ENCODE measurements around the gene C6orf163.

The C6orf163 gene

DNA sequence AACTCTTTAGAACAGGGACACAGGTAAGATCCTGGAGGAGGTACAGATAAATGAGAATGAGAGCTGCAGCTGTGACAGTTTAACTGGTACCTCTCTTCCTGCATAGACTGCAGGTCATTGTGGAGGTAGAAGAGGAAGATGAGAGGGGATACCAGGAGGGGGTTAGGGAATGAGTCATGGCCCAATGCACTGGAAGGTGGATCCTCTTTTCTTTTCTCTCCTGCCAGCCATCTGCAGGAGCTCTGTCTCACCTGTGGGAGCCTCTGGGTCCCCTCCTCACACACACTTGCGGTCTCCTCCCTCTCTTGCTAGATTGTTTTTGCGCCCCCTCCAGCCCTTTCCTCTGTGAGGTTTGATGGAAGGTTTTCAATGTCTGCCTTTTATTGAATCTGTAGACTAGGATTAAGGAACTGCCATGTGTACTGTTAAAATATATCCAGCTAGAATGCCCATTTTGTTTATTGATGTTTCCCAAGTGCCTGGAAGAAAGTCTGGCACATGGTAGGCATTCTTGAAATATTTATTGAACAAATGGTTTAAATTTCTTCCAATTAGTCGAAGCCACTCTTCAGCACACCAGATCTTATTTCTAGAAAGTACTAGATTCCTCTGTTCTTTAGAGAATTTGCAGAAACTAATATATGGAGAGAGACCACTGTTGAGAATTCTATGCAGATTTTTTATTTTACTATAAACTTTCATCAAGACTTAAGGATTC, 13.0 kb downstream of the C6orf163 start:
- no peak for DNase-seq

DNA sequence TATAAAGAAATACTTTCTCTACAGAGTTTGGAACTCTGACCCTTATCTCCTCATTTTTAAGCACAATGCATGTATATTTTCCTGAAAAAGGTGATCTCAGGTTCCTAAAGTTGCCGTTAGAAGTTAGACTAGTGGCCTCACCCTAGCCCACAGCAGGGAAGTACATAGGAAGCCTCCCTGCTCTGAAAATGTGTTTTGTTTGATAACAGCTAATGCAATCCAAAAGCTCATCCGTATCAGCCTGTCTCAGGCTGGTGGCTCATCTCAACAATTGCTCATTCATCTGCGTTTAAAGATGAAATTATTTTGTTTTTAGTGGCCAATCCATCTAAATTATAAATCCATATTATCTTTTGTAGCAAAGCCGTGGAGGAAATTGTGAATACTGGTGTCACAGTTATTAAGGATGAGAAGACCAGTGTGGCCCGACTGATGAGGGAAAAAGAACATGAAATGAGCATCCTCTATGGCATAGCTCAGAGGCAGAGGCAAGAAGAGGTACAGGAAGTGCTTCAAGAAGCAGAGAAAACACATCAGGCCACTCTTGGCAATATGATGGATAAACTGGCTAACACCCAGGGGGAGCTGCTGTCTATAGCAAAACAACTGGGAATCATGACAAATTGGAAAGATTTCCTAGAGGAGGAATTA, 20.1 kb downstream of the C6orf163 start:
- DNase-seq: no peak

DNA sequence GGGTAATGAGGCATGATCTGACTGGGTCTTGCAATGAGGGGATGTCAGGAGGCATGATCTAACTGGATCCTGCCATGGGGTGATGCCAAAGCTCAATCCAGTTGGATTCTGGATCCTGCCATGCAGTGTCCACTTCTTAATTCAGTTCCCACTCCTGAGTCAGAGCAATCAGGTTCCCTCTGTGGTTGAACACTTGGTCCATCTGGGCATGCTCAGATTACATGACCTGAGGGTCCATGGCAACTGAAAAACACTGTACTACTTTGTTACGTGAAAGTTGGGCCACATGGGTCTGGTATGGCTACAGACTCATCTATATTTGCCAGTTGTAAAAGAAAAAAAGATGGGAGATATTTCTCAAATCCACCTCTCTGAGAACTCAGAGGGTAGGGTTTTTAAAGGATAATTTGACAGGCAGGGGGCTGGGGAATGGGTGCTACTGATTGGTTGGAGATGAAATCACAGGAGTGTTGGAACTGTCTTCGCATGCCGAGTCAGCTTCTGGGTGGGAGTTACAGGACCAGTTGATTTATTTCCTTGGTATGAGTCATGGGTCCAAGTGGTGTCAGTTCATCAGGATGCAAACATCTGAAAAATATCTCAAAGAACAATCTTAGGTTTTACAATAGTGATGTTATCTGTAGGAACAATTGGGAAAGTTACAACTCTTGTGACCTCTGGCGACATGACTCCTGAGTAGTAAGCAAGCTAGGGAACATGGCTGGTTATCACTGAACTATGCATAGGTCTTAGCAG, 21.6 kb downstream of the C6orf163 start:
- no peak for DNase-seq

DNA sequence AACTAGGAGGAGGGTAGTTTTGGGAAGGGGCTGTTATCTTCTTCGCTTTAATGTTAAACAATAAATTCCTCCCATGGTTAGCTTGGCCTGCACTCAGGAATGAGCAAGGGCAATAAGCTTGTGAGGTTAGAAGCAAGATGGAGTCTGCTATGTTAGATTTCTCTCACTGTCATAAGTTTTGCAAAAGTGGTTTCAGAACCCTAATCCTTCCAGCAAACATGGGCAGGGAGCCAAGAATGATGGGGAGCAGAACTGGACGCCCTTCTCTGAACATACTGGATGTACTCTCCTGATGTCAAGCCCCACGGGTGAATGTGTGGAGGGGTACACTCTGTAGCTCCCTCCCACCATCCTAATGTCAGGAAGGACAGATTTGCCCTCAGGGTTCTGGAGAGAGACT, 22.3 kb downstream of the C6orf163 start:
- DNase-seq: no peak

DNA sequence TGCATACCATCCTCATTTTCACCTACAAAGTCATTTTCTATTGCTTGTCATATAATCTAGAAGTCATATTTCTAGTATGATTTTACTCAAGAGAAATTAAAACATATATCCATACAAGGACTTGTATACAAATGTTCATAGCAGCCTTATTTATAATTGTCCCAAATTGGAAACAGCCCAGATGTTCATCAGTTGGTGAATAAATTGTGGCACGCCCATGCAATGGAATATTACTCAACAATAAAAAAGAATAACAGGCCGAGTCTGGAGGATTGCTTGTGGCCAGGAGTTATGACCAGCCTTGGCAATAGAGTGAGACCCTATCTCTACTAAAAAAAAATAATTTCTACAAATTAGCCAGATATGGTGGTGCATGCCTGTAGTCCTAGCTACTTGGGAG, 28.8 kb downstream of the C6orf163 start:
- DNase-seq: no peak

DNA sequence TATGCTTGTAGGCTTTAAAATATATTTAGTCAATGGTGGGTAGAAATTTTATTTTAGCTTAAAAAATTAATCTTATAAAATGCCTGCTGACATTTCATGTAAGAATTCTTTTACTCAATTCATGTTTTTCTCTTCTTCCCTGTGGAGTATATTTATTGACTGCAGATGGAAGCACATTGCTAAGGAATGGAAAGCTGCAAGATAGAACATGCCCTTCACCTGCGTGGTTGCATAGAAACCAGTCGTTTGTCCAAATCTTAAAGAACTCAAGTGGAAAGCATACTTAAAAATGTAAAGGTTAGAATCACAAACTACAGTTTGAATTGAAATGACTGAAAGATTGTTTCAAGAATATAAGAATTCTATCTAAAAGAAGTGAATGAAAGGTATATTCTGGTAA, 30.7 kb downstream of the C6orf163 start:
- DNase-seq: no peak

DNA sequence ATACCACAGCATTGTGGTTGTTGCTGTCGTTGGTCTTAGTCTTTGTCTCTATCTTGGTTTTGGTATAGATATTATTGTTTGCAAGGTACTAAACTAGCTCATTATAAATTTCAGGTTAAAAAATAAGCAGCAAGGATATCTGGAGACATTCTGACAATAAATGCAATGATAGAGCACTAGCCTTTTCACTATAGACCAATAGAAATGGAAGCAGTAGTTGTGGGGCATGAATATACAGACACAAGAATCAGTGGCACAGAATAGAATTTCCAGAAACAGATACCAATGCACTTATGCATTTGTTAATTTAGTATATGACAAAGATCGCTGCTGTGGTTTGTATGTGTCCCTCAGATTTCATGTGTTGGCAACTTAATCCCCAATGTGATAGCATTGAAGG, 32.0 kb downstream of the C6orf163 start:
- DNase-seq: no peak

DNA sequence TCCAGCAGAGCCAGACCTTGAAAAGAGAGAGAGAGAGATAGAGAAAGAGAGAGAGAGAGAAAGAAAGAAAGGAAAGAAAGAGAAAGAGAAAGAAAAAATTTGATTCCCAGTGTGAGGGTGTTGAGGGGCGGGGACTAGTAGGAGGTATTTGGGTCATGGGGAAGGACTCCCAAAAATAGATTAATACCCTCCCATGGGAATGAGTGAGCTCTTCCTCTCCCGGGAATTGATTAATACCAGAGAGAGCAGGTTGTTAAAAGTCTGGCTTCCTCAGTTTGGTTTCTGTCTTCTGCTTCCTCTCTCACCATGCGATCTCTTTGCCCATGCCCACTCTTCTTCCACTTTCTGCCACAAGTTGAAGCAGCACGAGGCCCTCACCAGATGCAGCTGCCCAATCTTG, 34.3 kb downstream of the C6orf163 start:
- peak; percentile 55 for DNase-seq

DNA sequence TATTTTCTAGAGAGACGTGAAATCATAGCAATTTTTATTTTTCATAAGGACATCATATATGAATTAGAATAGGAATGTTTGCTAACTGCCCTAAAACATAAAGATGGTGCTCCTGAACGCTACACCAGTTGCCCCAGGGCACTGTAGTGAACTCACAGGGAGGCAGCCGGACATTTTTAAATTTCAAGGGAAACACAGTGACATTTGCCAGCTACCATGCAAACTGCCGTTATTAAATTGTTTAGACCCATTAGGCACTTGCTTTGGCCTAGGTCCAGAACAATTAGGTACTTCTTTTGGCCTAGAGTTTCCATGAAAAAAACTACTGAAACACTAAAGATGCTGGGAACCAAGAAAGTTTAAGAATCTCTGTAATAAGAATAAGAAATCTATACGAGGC, 38.2 kb downstream of the C6orf163 start:
- DNase-seq: no peak

DNA sequence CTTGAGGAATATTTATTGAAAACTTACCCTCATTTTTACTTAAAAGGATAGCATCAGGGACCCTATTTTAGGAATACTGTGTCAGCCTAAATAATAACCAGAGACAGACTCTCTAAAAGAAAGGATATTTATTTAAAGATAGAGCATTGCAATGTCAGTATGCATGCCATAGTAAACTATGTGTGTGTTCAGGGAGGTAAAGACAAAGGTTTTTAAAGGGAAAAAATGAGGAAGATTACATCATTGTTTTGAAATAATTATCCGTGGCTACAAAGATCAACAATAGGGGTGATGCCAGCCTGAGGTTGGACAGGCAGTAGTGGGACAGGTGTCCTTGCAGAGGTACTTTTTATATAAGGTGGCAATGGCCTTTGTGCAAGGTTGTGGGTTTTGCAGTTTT, 39.4 kb downstream of the C6orf163 start:
- DNase-seq: no peak

DNA sequence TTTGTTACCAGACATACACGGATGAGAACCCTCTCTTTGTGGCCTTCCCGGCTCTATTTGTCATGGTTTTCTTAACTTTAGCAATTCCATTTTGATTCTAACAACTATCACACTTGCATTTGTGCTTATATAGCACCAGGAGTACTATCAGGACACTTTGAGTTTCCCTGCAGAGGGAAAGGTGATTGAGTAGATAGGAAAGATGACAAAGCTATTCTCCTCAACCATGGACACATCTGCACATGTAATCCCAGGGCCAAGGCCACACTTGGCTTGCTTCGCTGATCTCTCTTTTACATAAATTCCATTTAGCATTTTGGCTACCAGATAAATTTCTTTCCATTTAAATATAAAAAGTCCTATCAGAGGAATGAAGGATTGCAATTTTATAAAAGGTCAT, 39.8 kb downstream of the C6orf163 start:
- no peak for DNase-seq

DNA sequence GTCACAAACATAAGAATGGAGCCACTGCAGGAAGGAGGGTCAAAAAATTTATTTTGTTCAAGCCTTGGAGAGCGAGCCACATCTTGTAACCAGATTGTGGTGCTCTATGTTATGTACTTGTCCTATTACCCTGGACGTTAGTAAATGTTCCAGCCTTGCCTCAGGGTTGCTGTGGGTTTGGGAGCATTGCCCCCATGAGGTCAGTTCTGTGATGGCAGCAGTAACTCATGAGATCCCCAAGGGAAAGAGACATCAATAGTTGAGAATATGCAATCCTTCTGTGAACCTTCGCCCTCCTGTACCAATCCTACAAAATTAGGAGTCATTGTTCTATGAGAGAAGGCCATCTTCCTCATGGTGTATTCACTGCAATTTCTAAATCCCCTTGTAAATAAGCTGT, 46.7 kb downstream of the C6orf163 start:
- peak; percentile 18 for DNase-seq

DNA sequence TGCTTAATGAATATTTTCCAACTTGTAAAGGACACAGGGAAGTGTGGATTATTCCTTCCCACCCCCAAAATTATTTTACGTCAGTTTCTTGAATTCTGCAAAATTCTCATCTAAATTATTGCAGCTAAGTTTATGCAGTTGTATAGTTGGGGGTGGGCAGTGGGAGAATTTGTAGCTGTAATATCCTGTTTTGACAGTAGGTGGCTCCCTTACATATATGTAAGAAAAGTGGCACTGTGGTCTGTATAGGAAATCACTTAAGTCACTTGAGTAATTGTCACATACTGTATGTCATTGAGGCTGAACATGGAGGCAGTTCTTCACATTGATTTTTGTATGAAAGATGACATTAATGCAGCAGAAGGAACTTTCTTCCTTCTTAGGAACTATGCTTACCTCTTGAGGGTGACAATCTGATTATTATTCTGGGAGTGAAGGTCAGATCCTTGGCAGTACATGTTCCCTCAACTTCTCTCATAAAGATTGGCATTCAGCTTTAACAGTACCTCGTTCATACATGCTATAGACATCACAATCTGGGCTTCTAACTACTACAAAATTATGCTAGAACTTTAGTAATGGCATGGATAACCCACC, 48.5 kb downstream of the C6orf163 start:
- peak; percentile 75 for DNase-seq

DNA sequence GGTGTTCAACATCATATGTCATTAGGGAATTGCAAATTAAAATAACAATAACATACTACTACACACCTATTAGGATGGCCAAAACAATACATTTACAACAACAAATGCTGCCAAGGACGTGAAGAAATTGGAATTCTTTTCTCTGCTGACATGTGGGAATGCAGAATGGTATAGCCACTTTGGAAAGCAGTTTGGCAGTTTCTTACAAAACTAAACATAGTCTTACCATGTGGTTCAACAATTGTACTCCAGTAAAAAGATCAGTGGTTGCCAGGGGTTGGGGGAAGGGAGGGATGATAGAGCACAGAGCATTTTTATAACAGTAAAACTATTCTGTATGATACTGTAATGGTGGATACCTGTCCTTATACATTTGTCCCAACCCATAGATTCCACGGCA, 50.8 kb downstream of the C6orf163 start:
- DNase-seq: no peak

DNA sequence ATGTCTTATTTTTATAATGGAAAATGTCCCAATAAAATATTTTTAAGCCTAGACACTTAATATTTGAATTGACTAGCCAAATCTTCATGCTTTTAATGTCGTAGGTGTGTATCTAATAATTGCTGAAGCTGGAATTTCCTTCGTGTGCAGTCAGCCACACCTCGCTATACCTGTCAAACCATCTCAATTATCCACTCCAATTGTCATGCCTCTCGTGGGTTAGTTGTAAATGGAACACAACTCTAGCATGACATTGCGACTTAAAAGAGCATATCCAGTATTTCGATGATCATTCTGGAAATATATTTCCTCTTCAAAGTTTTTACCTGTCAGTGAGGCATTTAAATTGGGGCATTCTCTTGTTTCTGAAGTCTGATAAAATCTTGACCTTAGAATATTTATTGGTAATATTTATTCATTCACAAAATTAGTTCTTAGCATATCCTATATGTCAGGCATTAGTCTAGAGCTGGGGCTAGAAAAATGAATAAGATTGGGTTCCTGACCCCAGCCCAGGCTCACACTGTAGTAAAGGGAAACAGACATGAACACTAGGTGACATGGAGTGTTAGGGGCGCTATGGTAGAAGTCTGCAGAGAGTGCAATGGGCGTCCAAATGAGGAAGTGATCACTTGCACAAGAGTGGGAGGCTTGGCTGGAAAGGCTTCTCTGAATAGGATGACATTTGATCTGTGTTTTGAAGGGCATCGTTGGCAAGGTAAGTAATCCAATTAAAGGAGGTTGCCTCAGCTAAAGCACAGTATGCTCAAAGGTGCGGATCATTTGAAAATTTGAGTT, 52.2 kb downstream of the C6orf163 start:
- DNase-seq: peak; percentile 90

DNA sequence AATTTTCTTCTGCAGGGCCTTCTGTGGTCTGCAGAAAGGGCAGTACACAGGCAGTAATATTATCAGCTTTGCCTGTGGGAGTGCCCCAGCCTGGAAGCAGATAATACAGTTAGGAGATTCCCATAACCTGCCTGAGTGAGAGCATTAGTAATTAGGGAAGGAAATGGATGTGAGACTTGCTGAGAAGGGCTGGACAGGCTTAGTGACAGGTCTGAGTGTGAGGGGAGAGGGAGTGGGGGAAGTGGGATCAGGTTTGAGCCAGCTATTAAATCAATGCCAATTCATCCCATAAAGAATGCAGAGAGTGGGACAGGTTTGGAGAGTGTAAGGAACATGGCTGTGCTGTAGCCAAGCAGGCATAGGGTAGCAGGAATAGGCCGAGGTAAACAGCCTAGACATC, 53.0 kb downstream of the C6orf163 start:
- no peak for DNase-seq

DNA sequence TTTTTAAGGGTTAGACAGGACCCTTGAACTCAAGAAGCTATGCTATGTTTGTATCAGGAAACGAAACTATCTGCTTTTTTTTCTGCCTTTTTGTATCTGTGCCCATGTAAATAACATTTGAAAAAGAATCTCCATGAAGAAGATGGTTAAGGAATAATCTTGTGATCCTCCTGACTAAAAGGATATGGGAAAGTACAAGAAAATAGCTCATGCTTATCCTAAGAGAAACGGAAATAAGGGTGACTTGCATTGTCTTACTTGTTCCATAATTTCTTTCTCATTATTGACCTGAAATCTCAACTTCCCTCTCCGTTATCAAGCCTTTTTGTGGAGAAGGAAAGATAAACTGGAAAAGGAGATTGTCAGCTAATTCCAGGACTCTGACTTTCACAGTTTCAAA, 57.2 kb downstream of the C6orf163 start:
- DNase-seq: no peak

DNA sequence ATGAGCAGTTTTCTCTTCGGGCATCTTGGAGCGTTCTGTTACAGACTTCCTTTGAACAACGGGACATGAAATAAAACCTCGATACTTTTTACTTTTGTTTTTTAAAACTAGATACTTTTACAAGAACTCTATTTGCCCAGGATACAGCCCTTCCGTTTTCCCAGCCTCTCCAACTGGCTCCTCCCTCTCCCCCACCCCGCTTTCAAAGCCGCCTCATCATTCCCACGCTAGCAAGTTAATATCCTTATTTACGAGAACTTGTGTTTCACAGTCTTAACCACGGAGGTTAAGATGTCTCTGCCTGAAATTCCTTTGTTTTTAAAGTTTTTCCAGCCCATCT, 62.9 kb downstream of the C6orf163 start:
- DNase-seq: no peak

DNA sequence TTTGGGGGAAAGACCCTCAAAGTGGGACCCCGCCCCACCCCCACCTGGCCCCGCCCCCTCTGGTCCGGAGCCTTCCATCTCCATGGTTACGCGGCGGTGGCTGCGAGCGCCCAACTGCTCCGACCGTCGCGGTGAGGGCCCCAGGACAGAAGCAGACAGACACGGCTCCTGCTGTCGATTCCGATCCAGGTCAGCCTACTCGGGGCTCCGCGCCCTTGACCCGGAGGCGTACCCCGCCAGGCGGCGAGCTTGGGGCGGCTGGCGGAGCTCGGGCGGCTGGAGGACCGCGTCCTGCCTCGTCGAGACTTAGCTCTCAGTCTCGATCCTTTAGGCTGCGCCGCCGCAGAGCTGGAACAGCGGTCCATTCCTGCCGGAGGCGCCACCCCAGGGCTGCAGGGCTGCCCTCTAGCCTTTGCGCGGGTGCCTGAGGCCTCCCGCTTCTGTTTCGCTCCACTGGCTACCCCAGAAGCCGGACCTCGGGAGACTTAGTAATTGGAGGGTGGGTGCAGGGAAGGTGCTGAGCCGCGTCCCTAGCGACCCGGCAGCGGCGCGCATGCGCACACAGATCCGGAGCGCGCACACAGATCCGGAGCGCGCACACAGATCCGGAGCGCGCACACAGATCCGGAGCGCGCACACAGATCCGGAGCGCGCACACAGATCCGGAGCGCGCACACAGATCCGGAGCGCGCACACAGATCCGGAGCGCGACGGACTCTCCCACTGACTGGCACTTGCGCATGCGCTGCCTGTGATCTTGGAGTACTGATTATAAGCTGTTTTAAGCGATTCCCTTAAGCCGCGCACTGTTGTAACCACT, 63.5 kb downstream of the C6orf163 start, which contains the start of gene CFAP206:
TSS of gene CFAP206 (plus strand) at position 72 of the 820 bp plus-strand sequence. CDS start 1,868 bp downstream, outside the sequence.
- peak; percentile 75 for DNase-seq

DNA sequence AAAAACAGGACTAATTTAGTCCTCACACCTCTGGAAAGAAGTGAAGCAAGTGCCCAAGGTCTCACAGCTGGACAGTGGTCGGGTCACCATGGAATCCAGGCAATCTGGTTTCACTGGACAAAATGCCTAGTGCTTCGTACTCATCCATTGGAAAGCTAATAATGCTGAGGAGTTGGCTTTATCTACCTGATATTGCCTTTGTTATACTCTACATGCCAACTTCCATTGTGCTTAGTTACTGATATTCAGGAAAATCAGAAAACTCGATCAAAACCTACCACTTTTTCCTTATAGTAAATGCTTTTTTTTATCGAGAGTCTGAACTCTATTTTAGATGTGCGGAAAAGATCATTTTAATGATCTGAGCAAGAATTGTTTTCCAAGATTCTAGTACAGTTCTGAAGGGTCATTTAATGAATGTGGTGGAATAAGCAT, 64.1 kb downstream of the C6orf163 start:
- no peak for DNase-seq

Measured in MV-4-11 (cell line).